Measurements from ENCODE around the gene PCK1. TPM values are rescaled to one million over a fixed set of nuclear protein-coding genes. Genes with fewer than 3 reads are reported as not detected.
A peak's percentile ranks its signal among the peaks of the same experiment; 100 is the strongest.

The PCK1 gene
- total RNA-seq, 1 experiment from 2014 or later, result not detected

GRCh38 chr20:57609842-57610167, 48.9 kb downstream of the PCK1 start:
- no peak for DNase-seq
- no peak overlapping the region for H3K23ac ChIP-seq (ENCODE audit: insufficient read length, low read depth, low read length)
- no peak overlapping the region for H3K56ac ChIP-seq (ENCODE audit: insufficient read length, low read depth, low read length)
- no peaks in the 10 kb centered on the region for H4K20me1 ChIP-seq (ENCODE audit: control insufficient read depth, insufficient read depth, insufficient read length)
- H2BK20ac ChIP-seq (ENCODE audit: low read depth, low read length, poor library complexity, severe bottlenecking), result no peak overlapping the region
- H2BK5ac ChIP-seq (ENCODE audit: insufficient read length, low read length), result no peak overlapping the region
- H3K9ac ChIP-seq (ENCODE audit: extremely low read depth, insufficient read length, low read length), result no peak overlapping the region
- no peak overlapping the region for H2BK120ac ChIP-seq (ENCODE audit: low read depth, low read length, poor library complexity, severe bottlenecking)
- no peaks in the 10 kb centered on the region for H3K4me1 ChIP-seq (ENCODE audit: insufficient read depth, low read length)
- H2BK12ac ChIP-seq (ENCODE audit: insufficient read length, low read depth, low read length), result no peak overlapping the region
- no peak overlapping the region for H3K4me2 ChIP-seq (ENCODE audit: insufficient read depth, insufficient read length, low read length)
- H3K4me3 Mint-ChIP-seq, result no peak overlapping the region
- no peak overlapping the region for H3K27ac Mint-ChIP-seq
- H3K23me2 ChIP-seq (ENCODE audit: insufficient read length, low read depth, low read length, poor library complexity, severe bottlenecking), result no peaks in the 10 kb centered on the region
- no peak overlapping the region for H4K8ac ChIP-seq (replicated peaks; ENCODE audit: insufficient read length, low read depth, low read length)
- H3T11ph ChIP-seq (ENCODE audit: low read length), result no peak overlapping the region
- no peak overlapping the region for H3K18ac ChIP-seq (ENCODE audit: insufficient read length, low read depth, low read length)
- no peak overlapping the region for H2AFZ ChIP-seq (ENCODE audit: low read length)
- no peak overlapping the region for H4K5ac ChIP-seq (ENCODE audit: insufficient read length, low read depth, low read length)
- no peak overlapping the region for H3K4ac ChIP-seq (ENCODE audit: low read depth, low read length)
- no peak overlapping the region for H3K14ac ChIP-seq (ENCODE audit: insufficient read depth, low read length)
- no CpG with 5 or more reads among the region's 8 CpGs for WGBS (ENCODE audit: extremely low coverage, insufficient read length, low lambda C conversion rate)
- H3K27ac ChIP-seq (ENCODE audit: insufficient read length, low read depth, low read length), result no peak overlapping the region
- no peaks in the 10 kb centered on the region for H3K79me1 ChIP-seq (ENCODE audit: insufficient read depth, low read depth, low read length, poor library complexity, severe bottlenecking)
- H3K9me3 Mint-ChIP-seq, result no peaks in the 10 kb centered on the region
- no peak overlapping the region for H2AK5ac ChIP-seq (ENCODE audit: insufficient read length, low read length)
- H3K27me3 ChIP-seq (ENCODE audit: insufficient read depth, low read length), result no peaks in the 10 kb centered on the region
- H2BK15ac ChIP-seq (ENCODE audit: low read depth, low read length), result no peak overlapping the region
- H3K27me3 Mint-ChIP-seq (ENCODE audit: low read depth), result peaks cover 3% of the 10 kb centered on the region; the same call in 1 of the 2 replicates
- no peak overlapping the region for H4K91ac ChIP-seq (ENCODE audit: insufficient read length, low read depth, low read length)
- TF ChIP-seq CTCF (conservative IDR thresholded peaks at IDR 0.05), result peak; percentile 52; the same call in 2 of the 3 replicates
- peaks cover 6 to 10% of the 10 kb centered on the region in 2 experiments for H3K4me1 Mint-ChIP-seq
- no peaks in the 10 kb centered on the region for H3K9me3 ChIP-seq (ENCODE audit: control insufficient read depth, low read depth, low read length)
- no peaks in the 10 kb centered on the region for H3K79me2 ChIP-seq (ENCODE audit: insufficient read depth, low read length)
- no peaks in the 10 kb centered on the region for H3K36me3 Mint-ChIP-seq (ENCODE audit: insufficient read depth in 1 of 3, low read depth in 3 of 3)

Data from H9 (cell line).